Measurements from ENCODE around the gene HOXB7.

Gene HOXB7

DNA sequence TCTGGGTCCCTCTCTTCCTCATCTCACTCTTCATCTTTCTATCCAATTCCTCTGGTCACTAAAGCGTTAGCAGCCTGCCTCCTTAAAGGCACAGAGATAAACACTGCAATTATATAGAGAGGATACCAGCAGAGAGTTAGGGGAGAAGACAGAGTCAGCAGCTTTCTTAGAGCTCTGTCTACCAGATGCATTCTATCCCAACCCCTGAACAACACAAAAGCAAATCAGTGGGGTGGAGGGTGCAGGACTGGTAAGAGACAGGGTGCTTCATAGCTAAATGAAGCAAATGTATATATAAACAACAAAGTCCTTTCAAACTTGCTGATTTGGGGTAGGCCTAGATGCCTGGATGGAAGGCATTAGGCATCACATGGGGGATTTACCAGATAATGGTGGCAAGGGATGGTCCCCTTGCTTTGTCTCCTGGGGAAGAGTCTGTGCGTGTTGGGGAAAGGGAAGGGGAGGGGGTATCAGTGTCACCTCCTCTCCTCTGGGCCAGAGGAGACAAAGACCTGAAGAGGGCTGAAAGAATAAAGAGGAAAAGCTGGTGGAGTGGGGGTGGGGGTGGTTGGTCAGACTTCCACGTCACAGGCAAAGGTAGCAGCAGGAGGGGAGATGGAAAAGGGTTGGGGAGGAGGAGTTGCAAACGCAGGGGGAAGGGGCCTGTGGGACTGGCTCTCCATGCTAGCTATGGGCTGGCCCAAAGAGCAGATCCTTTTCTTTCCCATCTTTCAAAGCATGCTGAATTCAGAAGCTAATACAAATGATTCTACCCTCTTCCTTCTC is 44.7 kb downstream of the HOXB7 start:
- H3K4me3 ChIP-seq (ENCODE audit: low read depth, low read length) = no peak overlapping the region
- TF ChIP-seq, protein P1, sequence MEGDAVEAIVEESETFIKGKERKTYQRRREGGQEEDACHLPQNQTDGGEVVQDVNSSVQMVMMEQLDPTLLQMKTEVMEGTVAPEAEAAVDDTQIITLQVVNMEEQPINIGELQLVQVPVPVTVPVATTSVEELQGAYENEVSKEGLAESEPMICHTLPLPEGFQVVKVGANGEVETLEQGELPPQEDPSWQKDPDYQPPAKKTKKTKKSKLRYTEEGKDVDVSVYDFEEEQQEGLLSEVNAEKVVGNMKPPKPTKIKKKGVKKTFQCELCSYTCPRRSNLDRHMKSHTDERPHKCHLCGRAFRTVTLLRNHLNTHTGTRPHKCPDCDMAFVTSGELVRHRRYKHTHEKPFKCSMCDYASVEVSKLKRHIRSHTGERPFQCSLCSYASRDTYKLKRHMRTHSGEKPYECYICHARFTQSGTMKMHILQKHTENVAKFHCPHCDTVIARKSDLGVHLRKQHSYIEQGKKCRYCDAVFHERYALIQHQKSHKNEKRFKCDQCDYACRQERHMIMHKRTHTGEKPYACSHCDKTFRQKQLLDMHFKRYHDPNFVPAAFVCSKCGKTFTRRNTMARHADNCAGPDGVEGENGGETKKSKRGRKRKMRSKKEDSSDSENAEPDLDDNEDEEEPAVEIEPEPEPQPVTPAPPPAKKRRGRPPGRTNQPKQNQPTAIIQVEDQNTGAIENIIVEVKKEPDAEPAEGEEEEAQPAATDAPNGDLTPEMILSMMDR (IDR thresholded peaks at IDR 0.05; ENCODE audit: low read depth, low read length, missing control alignments) = no peak
- no peak for DNase-seq (ENCODE audit: low read depth)

GRCh38 chr17:48565022-48565554 is 45.7 kb downstream of the HOXB7 start:
- TF ChIP-seq, protein P1 (IDR thresholded peaks at IDR 0.05; ENCODE audit: low read depth, low read length, missing control alignments) = no peak
- H3K4me3 ChIP-seq (ENCODE audit: low read depth, low read length) = no peak overlapping the region
- DNase-seq (ENCODE audit: low read depth) = no peak

- TF ChIP-seq, protein P1 (IDR thresholded peaks at IDR 0.05; ENCODE audit: low read depth, low read length, missing control alignments) = no peak
- H3K4me3 ChIP-seq (ENCODE audit: low read depth, low read length) = no peak overlapping the region
- DNase-seq (ENCODE audit: low read depth) = no peak
These were observed 46.4 kb downstream of the HOXB7 start for GRCh38 chr17:48564188-48565021.

DNA sequence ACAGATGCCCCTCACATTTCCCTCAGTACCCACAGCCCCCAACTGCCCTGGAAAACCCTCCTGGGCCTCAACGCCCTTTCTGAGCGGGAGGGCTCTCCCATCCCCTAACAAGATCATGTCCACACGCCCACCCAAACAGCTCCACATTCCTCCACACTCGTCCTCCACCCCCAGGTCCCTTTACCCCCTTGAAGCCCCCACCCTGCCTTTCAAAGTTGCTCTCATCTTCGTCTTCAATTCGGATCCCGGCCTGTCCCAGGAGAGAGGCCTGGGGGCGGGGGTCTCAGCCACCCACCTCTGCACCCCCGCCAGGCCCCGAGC is 47.0 kb downstream of the HOXB7 start:
- DNase-seq (ENCODE audit: low read depth) = no peak
- TF ChIP-seq, protein P1 (IDR thresholded peaks at IDR 0.05; ENCODE audit: low read depth, low read length, missing control alignments) = no peak
- no peak overlapping the region for H3K4me3 ChIP-seq (ENCODE audit: low read depth, low read length)

DNA sequence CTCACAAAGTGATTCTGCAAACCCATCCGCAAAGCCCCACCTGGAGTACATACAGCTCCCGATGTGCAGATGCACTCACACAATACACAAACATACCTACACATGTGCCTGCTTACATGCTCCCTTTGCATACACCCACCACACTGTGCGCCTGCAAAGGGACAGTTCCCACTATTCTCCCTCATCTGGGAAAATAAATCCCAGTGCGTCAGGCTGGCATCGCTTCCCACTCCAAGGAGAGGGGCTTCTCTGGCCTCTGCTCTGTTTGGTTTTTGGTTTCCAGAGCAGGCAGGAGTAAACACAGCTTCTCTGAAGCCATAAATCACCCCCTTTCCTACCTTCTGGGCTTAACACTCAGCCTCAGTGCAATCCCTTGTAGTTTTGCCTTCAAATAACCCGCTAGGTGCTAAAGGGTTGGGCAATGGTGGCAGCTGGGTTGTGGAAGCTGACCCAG is 47.4 kb downstream of the HOXB7 start:
- TF ChIP-seq, protein P1 (IDR thresholded peaks at IDR 0.05; ENCODE audit: low read depth, low read length, missing control alignments) = no peak
- no peak overlapping the region for H3K4me3 ChIP-seq (ENCODE audit: low read depth, low read length)
- no peak for DNase-seq (ENCODE audit: low read depth)

DNA sequence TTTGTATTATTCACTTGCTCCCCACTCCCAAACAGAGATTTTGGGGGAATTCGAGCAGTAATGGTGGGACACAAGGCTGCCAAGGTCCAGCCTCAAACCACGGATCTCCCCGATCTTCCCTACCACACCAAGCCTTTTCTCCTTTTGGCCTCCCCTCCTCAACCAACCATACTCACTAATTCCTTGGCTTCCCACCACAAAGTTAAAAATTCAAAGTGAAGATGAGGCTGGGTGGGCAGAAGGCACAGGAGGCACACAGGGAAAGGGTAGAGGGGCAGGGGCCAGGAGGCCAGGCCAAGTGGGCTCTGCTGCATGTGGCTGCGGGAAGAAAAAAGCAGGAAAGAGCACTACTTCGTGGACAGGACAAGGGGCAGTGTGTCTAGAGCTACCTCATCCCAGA is 47.9 kb downstream of the HOXB7 start:
- DNase-seq (ENCODE audit: low read depth) = no peak
- TF ChIP-seq, protein P1 (IDR thresholded peaks at IDR 0.05; ENCODE audit: low read depth, low read length, missing control alignments) = no peak
- no peak overlapping the region for H3K4me3 ChIP-seq (ENCODE audit: low read depth, low read length)
